ENCODE results near the gene MLXIP. TPM values are rescaled to one million over a fixed set of nuclear protein-coding genes. Genes with fewer than 3 reads are reported as not detected.

The MLXIP gene
- total RNA-seq, 1 experiment from 2014 or later = 32.4 TPM

GRCh38 chr12:122182887-122183587 is 104.5 kb downstream of the MLXIP start, which contains the start of gene LRRC43:
LRRC43 (plus strand) TSS chr12:122183123; CDS start chr12:122183145, 22 bp downstream.
- H3K79me2 ChIP-seq (ENCODE audit: insufficient read depth, low read length) = no peaks in the 10 kb centered on the region
- no peak within 1 kb of the TSS for H3K14ac ChIP-seq (ENCODE audit: insufficient read depth, low read length)
- no peaks in the 10 kb centered on the region for H3K79me1 ChIP-seq (ENCODE audit: insufficient read depth, low read depth, low read length, poor library complexity, severe bottlenecking)
- H3K9ac ChIP-seq (ENCODE audit: extremely low read depth, insufficient read length, low read length) = no peak within 1 kb of the TSS
- no peak within 1 kb of the TSS for H3T11ph ChIP-seq (ENCODE audit: low read length)
- no peak within 1 kb of the TSS for H3K23ac ChIP-seq (ENCODE audit: insufficient read length, low read depth, low read length)
- no peak within 1 kb of the TSS for H2AFZ ChIP-seq (ENCODE audit: low read length)
- no peaks in the 10 kb centered on the region for H3K9me3 ChIP-seq (ENCODE audit: control insufficient read depth, low read depth, low read length)
- no peaks in the 10 kb centered on the region for H3K27me3 ChIP-seq (ENCODE audit: insufficient read depth, low read length)
- no peak within 1 kb of the TSS for H2BK120ac ChIP-seq (ENCODE audit: low read depth, low read length, poor library complexity, severe bottlenecking)
- no peak within 1 kb of the TSS for H2BK12ac ChIP-seq (ENCODE audit: insufficient read length, low read depth, low read length)
- no peak for TF ChIP-seq CTCF (conservative IDR thresholded peaks at IDR 0.05)
- H3K27ac ChIP-seq (ENCODE audit: insufficient read length, low read depth, low read length) = no peak within 1 kb of the TSS
- no peak within 1 kb of the TSS for H2BK20ac ChIP-seq (ENCODE audit: low read depth, low read length, poor library complexity, severe bottlenecking)
- no peak within 1 kb of the TSS for H4K5ac ChIP-seq (ENCODE audit: insufficient read length, low read depth, low read length)
- no peak within 1 kb of the TSS for H3K56ac ChIP-seq (ENCODE audit: insufficient read length, low read depth, low read length)
- no peak within 1 kb of the TSS for H3K18ac ChIP-seq (ENCODE audit: insufficient read length, low read depth, low read length)
- Mint-ChIP-seq H3K4me1 (peaks cover 3 to 8% of the 10 kb centered on the region in 2 experiments; a peak in 2 of 4 replicates), H3K4me3 (peak within 1 kb of the TSS; percentile 66 to 85), H3K9me3 (no peaks in the 10 kb centered on the region; a peak in 1 of 5 replicates), H3K36me3 (ENCODE audit: insufficient read depth in 1 of 3, low read depth in 3 of 3) (no peaks in the 10 kb centered on the region; a peak in 2 of 7 replicates), H3K27me3 (ENCODE audit: low read depth) (peaks cover 30% of the 10 kb centered on the region), H3K27ac (no peak within 1 kb of the TSS)
- peak; percentile 78 for DNase-seq
- H3K23me2 ChIP-seq (ENCODE audit: insufficient read length, low read depth, low read length, poor library complexity, severe bottlenecking) = no peaks in the 10 kb centered on the region
- H3K4ac ChIP-seq (ENCODE audit: low read depth, low read length) = no peak within 1 kb of the TSS
- peak within 1 kb of the TSS; percentile 33 for H3K4me2 ChIP-seq (ENCODE audit: insufficient read depth, insufficient read length, low read length)
- H3K4me1 ChIP-seq (ENCODE audit: insufficient read depth, low read length) = no peaks in the 10 kb centered on the region
- no peaks in the 10 kb centered on the region for H4K20me1 ChIP-seq (ENCODE audit: control insufficient read depth, insufficient read depth, insufficient read length)
- H2BK15ac ChIP-seq (ENCODE audit: low read depth, low read length) = no peak within 1 kb of the TSS
- no peak within 1 kb of the TSS for H4K91ac ChIP-seq (ENCODE audit: insufficient read length, low read depth, low read length)
- no peak within 1 kb of the TSS for H4K8ac ChIP-seq (replicated peaks; ENCODE audit: insufficient read length, low read depth, low read length)
- no peak within 1 kb of the TSS for H2AK5ac ChIP-seq (ENCODE audit: insufficient read length, low read length)
- no peak within 1 kb of the TSS for H2BK5ac ChIP-seq (ENCODE audit: insufficient read length, low read length)
- WGBS (ENCODE audit: extremely low coverage, insufficient read length, low lambda C conversion rate) = no CpG with 5 or more reads among the region's 63 CpGs

Measured in H9 (cell line).